ENCODE results near the gene CCIN. TPM values are rescaled to one million over a fixed set of nuclear protein-coding genes. Genes with fewer than 3 reads are reported as not detected.

The CCIN gene
- total RNA-seq, 1 donor, result 2.6 TPM

GRCh38 chr9:36164989-36165388, 4.2 kb upstream of the CCIN start:
- no peak for TF ChIP-seq CTCF (IDR thresholded peaks at IDR 0.05; ENCODE audit: insufficient read depth, low read length)
- no peak for DNase-seq (ENCODE audit: low read depth)
- H3K4me3 ChIP-seq (ENCODE audit: low read depth, low read length), result no peak overlapping the region

GRCh38 chr9:36165826-36166167, 3.4 kb upstream of the CCIN start:
- peak; percentile 84 for DNase-seq (ENCODE audit: low read depth)
- peak overlapping the region; percentile 66 for H3K4me3 ChIP-seq (ENCODE audit: low read depth, low read length)
- TF ChIP-seq CTCF (IDR thresholded peaks at IDR 0.05; ENCODE audit: insufficient read depth, low read length), result no peak

- DNase-seq (ENCODE audit: low read depth), result peak; percentile 86
- H3K4me3 ChIP-seq (ENCODE audit: low read depth, low read length), result peak overlapping the region; percentile 66
- peak; percentile 62 for TF ChIP-seq CTCF (IDR thresholded peaks at IDR 0.05; ENCODE audit: insufficient read depth, low read length)
Measured at GRCh38 chr9:36166168-36166927, 2.8 kb upstream of the CCIN start.

GRCh38 chr9:36169708-36170107, 520 bp downstream of the CCIN start:
- TF ChIP-seq CTCF (IDR thresholded peaks at IDR 0.05; ENCODE audit: insufficient read depth, low read length), result no peak
- DNase-seq (ENCODE audit: low read depth), result no peak
- H3K4me3 ChIP-seq (ENCODE audit: low read depth, low read length), result no peak overlapping the region

- DNase-seq (ENCODE audit: low read depth), result no peak
- H3K4me3 ChIP-seq (ENCODE audit: low read depth, low read length), result no peak overlapping the region
- TF ChIP-seq CTCF (IDR thresholded peaks at IDR 0.05; ENCODE audit: insufficient read depth, low read length), result no peak
Measured at GRCh38 chr9:36170531-36170930, 1.3 kb downstream of the CCIN start.

- H3K4me3 ChIP-seq (ENCODE audit: low read depth, low read length), result no peak overlapping the region
- TF ChIP-seq CTCF (IDR thresholded peaks at IDR 0.05; ENCODE audit: insufficient read depth, low read length), result no peak
- DNase-seq (ENCODE audit: low read depth), result no peak
Measured at GRCh38 chr9:36173861-36174260, 4.7 kb downstream of the CCIN start.

GRCh38 chr9:36174271-36174670, 5.1 kb downstream of the CCIN start:
- no peak overlapping the region for H3K4me3 ChIP-seq (ENCODE audit: low read depth, low read length)

More at GRCh38 chr9:36174271-36174670, 5.1 kb downstream of the CCIN start:
- TF ChIP-seq CTCF (IDR thresholded peaks at IDR 0.05; ENCODE audit: insufficient read depth, low read length), result no peak
- DNase-seq (ENCODE audit: low read depth), result no peak
